Stimulated activated CD8-positive, alpha-beta memory T cell treated with anti-CD3 and anti-CD28 coated beads, Interleukin-12 subunit alpha, Interleukin-12 subunit beta, amount 100 ng/mL, for 24 hours (primary cell): Measurements from ENCODE around the gene HMCN1.

Experiments used
- DNase-seq: peaks from one replicate; pipeline ENCODE4 v3.0.0-alpha.2; 2020; ENCODE audit errors: extremely low read depth

The HMCN1 gene

GRCh38 chr1:185912504-185912903 is 178.3 kb downstream of the HMCN1 start:
- DNase-seq: no peak

DNA sequence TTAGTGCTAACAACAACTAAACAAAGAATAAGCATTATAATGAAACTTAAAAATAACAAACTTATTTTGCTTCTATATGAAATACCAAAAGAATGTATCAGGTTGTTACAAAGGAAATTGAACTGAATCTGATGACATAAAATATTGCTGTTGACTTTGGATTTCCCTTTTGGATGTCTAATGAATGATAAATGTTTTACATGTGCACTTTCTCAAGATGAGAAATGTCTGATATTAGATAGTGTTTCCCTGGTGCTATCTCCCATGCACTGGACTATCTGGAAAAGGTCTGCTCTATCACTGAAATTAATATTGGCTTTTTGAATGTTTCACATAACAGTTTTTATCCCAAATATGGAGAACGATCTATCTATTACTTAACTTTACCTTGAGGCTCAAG is 179.9 kb downstream of the HMCN1 start:
- no peak for DNase-seq

DNA sequence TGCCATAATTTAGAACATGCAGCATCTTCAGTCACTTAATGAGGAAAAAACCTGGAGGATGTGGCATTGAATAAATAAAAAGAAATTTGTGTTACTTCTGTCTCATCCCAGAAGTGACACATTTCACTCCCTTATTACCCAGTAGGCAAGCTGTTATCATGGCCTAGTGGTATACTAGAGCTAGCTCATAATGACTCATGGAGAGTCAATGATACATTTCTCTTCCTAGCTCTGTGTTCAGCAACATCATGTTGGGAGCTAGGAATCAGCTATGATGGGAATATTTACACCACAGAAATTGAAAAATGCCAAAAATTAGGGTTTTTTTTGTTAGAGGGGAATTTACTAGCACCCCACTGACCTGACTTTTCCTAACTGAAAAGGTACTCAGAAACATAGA is 182.7 kb downstream of the HMCN1 start:
- no peak for DNase-seq

DNA sequence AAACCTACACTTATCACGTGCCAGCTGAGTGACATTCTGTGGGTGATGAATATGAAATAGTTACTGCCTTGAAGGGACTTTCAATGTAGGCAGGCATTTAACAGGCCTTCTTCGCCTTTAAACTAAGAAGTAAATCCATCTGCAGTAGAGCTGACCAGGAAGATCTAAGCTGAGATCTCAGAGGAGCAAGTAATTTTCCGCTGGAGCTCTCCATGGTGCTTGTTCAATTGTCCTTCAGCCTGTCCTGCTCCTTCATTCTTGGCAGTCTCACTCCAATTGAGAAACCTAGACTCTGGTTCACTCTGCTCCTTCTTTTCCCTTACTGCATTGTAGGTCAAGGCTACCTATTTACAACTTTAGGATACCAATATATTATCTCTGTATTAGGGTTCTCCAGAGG is 183.5 kb downstream of the HMCN1 start:
- no peak for DNase-seq

DNA sequence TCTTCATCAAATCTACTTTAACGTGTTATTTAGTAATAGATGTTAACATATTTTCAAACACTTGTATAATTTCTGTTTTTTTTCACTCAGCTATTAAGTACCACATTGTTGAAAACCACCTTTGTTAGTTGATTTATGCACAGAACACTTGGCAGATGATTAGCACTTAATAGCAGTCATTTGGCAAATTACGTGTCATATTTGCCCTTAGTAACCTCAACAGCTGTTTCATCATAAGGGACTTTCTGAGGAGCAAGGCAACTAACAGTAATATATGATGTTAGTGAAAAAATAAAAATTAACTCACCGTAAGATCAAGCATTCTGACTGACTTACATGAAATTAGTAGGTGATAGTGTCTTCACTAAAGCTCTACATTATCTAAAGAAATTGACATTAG is 186.4 kb downstream of the HMCN1 start:
- no peak for DNase-seq

GRCh38 chr1:185921636-185922035 is 187.4 kb downstream of the HMCN1 start:
- no peak for DNase-seq

DNA sequence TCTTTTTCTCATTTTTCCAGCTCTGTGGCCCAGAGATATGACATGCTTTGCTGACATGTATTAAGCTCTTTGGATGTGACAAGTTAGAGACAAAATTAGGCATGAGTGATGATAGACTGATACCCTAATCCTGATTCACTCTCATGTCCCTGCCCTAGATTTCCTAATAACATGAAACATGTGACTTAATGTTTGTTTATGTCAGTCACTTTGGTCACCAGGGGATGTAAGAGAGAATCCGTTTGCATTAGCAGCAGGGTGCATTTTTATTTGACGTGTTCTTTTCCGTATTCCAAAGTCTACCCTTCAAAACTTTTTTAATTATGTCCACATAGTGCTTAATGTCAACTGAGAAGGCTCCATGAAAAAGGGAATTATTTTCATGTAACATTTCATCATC is 192.4 kb downstream of the HMCN1 start:
- DNase-seq: no peak

- no peak for DNase-seq
These were observed 195.6 kb downstream of the HMCN1 start for GRCh38 chr1:185929776-185930175.

GRCh38 chr1:185931438-185931837 is 197.2 kb downstream of the HMCN1 start:
- DNase-seq: no peak

DNA sequence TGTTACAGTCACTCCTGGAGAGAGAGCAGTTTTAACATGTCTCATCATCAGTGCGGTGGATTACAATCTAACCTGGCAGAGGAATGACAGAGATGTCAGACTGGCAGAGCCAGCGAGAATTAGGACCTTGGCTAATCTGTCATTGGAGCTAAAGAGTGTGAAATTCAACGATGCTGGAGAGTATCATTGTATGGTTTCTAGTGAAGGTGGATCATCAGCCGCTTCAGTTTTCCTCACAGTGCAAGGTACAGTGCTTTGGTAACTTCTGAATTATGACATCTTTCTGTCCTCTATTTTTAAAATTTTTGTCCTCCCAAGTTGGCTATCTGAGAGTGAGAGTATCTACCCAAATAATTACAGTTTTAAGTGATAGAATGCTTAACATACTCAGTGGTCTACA is 199.4 kb downstream of the HMCN1 start:
- no peak for DNase-seq

DNA sequence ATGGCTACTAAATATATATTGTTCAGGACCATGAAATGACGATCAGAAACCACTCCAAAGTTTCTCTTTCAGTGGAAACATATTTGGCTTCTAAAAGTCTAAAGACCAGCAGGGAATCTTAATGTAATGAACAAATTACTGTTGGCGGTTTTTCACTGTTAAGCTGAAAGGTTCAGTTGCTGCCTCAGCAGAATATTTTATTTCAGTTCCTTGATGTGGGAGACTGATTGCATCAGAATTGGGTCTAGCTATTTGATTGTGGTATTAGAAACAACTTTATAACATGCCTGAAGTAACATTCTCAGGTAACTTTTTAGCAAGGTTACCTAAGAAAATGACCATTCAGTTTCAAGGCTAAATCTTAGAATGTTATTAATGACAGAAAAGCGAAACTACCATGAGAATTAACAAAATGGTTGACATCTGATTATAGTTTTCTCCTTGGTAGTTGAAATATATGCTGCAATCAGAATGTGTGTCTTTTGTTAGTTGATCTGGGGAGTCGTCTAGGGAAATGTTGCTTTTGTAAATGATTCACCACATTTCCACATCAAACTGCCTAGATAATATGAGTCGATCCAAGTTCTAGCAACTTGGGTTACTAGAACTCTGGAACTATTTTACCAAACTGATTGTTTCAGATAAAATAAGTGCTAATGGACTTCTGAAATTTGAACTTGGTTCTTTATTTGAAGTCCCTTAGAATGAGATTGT is 200.4 kb downstream of the HMCN1 start:
- DNase-seq: no peak

DNA sequence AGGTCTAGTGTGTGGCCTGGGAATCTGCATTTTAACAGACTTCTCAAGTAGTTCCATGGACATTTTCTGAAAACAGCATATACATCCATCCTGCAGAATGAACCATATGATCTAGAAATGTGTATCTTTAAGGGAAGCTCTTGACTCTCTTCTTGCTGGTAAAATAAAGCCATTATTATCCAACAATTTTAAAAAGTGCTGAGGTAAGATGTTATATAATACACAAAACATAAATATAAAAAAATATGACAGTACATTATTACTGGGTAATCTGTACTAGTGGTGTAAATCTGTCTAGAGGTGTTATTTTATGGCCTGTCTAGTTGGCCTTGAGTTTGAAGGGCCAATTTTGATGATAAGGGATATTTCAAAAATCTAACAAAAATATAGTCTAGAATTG is 201.2 kb downstream of the HMCN1 start:
- DNase-seq: no peak

DNA sequence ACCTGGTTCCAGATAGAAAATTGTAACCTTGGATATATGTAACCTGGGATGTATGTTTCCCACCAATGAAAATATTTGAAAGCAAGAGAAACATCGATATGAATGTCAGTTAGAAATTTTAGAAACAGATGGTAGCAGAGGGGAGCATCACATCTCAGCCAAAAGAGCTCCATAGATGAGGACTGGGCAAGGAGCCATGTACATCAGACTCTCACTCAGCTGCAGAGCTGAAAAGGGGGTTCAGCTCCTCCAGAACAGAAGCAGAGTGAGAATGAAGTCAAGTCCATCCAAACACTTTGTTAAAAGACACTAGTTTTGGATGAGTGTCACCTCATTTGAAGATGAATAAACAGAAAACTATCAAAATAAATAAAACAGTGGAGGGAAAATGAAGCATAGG is 202.4 kb downstream of the HMCN1 start:
- no peak for DNase-seq

- DNase-seq: no peak
These were observed 204.2 kb downstream of the HMCN1 start for GRCh38 chr1:185938396-185938795.

DNA sequence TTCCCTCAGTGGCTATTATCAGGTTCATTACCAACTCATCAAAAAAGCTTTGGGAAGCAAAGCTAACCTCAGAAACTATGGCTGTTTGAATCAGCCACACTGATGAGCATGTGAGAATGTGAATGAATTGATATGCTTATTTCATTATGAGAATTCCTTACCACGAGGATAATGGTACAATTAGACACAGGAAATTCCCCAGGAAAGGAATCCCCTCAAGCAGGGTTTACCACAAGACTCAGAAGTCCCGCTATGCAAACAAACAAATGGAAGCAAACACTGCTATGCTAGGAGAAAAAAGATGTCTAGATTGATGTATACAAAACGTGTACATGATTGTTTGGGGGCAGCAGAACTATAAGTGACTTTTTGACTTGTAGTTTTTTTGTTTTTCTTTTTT is 205.0 kb downstream of the HMCN1 start:
- no peak for DNase-seq

GRCh38 chr1:185942961-185943360 is 208.8 kb downstream of the HMCN1 start:
- DNase-seq: no peak

GRCh38 chr1:185956881-185957280 is 222.7 kb downstream of the HMCN1 start:
- DNase-seq: no peak

- DNase-seq: no peak
These were observed 223.5 kb downstream of the HMCN1 start for GRCh38 chr1:185957441-185958363.

- DNase-seq: no peak
These were observed 226.5 kb downstream of the HMCN1 start for GRCh38 chr1:185960422-185961321.

DNA sequence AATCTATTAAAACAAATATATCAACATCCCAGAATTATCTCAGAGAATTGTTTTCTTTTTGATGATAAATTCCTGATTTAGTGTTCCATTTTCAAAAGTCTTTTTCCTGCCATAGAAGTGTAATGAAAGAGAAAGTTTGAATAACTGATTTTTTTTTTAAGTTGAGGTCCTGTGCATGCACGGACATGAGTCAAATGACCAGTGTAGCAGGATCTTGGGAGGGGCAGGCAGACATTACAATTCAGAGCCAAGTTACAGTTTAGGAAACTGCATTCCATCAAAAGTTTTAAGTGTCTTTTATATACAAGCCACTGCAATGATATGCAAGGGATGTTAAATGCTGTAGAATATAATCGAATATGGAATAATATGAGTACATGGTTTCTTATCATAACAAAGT is 227.5 kb downstream of the HMCN1 start:
- DNase-seq: no peak

DNA sequence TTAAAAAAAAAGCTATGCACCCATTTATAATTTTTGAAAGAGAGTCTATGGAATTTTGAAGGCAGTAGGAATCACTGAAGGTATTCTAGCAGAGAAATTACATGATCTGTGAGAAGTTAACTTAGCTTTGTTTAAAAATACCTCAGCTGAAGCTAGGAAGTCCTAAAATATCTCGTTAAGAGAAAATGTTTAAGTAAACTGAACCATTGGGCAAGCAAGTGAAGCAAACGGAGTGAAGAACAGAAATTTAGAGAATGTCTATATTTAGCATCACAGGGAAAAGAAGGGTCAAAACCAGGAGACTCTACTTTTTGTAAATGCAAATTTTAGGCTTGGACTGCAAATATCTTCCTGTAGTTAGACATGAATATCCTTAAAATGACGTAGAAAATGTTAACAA is 230.8 kb downstream of the HMCN1 start:
- no peak for DNase-seq

DNA sequence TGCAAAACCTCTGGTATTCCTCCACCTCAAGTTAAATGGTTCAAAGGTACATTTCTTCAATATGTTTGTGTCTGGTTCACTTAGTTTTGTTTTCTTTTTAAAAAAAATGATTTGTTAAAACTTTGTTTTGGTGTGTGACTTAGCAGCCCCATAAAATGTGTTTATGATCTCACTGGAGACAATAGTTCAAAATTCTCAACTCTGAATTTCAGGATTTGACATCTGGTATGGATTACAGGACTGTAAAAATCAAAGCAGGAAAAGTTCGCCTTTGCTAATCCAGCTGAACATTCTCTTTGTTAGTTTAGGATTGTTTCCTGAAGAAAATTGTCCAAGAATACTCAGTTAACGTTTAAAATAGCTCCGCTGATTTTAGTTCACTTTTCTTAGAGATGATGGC is 231.7 kb downstream of the HMCN1 start:
- no peak for DNase-seq
